NCI-H187 (cell line): ENCODE measurements around the gene PODXL2.
A peak's percentile ranks its signal among the peaks of the same experiment; 100 is the strongest.
"Not testable (repeated sequence)": the region's sequence is repeated elsewhere in the genome, so short reads cannot be mapped to it uniquely, and the experiment has no call there.

Source experiments
- DNase-seq, 2 experiments: peaks; one replicate each; lab custom pipeline; 2025; lab: John Stamatoyannopoulos, UW

PODXL2 gene

GRCh38 chr3:127691489-127691888 is 62.5 kb downstream of the PODXL2 start:
- DNase-seq: no peak

GRCh38 chr3:127691974-127692373 is 63.0 kb downstream of the PODXL2 start:
- no peak for DNase-seq

- DNase-seq: no peak
Measured at GRCh38 chr3:127692501-127693335, 63.7 kb downstream of the PODXL2 start.

GRCh38 chr3:127693336-127693843 is 64.4 kb downstream of the PODXL2 start:
- DNase-seq: no peak

- no peak for DNase-seq
Measured at GRCh38 chr3:127694467-127695215, 65.7 kb downstream of the PODXL2 start.

- DNase-seq: peak; percentile 22 to 37
Measured at GRCh38 chr3:127697551-127698240, 68.7 kb downstream of the PODXL2 start.

GRCh38 chr3:127698286-127698685 is 69.3 kb downstream of the PODXL2 start:
- DNase-seq: no peak

- no peak for DNase-seq
Measured at GRCh38 chr3:127698691-127699415, 69.9 kb downstream of the PODXL2 start.

- no peak for DNase-seq
Measured at GRCh38 chr3:127699416-127700300, 70.7 kb downstream of the PODXL2 start.

GRCh38 chr3:127700406-127700805 is 71.4 kb downstream of the PODXL2 start:
- no peak for DNase-seq

- no peak for DNase-seq
Measured at GRCh38 chr3:127701280-127701911, 72.4 kb downstream of the PODXL2 start.

- no peak for DNase-seq
Measured at GRCh38 chr3:127702151-127702578, 73.2 kb downstream of the PODXL2 start.

GRCh38 chr3:127704840-127705239 is 75.9 kb downstream of the PODXL2 start:
- DNase-seq: not testable (repeated sequence)

- no peak for DNase-seq
Measured at GRCh38 chr3:127706312-127706711, 77.3 kb downstream of the PODXL2 start.

GRCh38 chr3:127706785-127707351 is 77.9 kb downstream of the PODXL2 start:
- DNase-seq: no peak

GRCh38 chr3:127707851-127708411 is 78.9 kb downstream of the PODXL2 start:
- no peak for DNase-seq

- DNase-seq: no peak
Measured at GRCh38 chr3:127708837-127709236, 79.9 kb downstream of the PODXL2 start.

- no peak for DNase-seq
Measured at GRCh38 chr3:127709320-127710060, 80.5 kb downstream of the PODXL2 start.
